GM21825 (cell line): Measurements from ENCODE around the gene PRM3.

Experiments
- ATAC-seq: cut with Tn5 transposase; IDR thresholded peaks from one replicate; pipeline ENCODE4 v1.9.1; 2021; ENCODE audit warnings: mild to moderate bottlenecking, moderate library complexity; ENCODE audit not compliant: unreplicated experiment

Gene PRM3

DNA sequence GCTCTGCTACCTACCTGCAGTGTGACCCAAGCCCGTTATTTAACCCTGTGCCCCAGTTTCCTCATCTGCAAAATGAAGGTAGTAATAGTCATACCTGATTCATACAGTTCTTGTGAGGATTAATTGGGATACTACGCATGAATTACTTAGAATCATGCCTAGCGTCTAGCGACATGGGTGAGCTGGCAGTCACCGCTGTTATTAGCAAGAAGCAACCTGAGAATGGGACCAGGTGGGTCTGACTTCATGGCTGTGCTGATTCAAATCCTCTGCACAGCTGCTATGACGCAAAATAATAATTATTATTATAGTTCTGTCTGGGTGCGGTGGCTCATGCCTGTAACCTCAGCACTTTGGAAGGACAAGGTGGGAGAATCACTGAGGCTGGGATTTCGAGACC lies 25.3 kb downstream of the PRM3 start:
- ATAC-seq, result no peak

DNA sequence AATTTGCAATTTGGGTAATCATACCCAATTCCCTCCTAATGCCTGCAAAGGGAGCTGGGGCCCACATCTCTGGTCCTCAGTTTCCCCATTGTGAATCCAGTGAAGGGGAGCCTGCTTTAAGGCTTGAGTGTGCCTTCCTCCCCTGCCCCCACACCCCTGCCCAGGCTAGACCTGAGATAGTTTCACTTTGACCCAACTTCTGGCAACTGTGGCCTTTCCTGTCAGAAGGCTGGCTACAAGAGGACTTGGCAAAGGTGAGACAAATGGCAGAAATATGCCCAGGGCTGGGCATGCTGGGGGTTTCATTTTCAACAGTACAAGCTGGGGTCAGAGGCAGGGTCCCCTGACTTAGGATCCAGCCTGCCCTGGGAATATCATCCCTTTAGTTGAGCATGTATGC lies 27.4 kb downstream of the PRM3 start:
- ATAC-seq, result no peak

DNA sequence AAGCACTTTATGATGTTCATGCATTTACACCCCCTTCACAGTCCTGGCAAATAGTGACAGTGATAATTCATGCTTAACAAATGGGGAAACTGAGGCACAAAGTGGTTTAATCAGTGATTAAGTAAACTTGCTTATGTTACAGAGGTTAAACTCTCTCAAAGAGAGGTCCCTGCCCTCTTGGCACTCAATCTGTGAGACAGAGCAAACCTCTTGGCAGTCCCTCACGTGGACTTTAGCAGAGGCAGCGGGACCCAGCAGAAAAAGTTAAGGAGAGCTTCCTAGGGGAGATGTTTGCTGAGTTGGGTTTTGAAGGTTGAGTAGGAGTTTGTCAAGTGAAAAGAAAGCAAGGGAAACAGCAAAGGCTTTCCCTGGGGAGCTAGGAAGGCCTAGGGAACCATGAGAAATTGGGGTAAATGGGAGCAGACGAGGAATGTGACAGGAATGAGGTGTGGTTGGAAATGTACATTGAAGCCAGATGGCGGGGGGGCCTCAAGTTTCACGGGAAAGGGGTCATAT lies 28.1 kb downstream of the PRM3 start:
- ATAC-seq, result no peak

- ATAC-seq, result no peak
Observed at GRCh38 chr16:11242658-11243057, 30.8 kb downstream of the PRM3 start.

DNA sequence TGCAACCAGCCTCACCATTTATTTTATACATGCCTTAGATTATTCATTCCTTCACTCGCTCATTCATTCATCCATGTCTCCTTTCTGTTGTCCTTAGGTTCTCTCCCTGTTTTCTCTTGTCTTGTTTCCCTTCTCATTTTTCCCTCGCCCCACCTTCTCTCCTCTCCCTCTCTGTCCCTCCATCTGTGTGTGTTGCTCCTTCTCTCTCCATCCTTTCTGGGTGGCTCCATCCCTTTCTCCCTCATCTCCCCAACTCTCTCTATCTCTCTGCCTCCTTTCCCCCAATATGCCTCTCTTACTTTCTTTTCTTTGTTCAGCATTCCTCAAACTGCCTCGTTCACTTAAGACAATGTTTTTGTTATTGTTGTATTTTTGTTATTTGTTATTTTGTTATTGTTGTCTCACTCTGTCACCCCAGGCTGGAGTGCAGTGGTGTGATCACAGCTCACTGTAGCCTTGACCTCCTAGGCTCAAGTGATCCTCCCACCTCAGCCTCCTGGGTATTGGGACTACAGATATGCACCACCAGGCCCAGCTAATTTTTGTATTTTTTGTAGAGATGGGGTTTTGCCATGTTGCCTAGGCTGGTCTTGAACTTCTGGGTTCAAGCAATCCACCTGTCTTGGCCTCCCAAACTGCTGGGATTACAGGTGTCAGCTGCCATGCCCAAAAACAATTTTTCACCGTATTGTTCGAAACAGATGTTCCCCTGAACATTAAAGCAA lies 31.8 kb downstream of the PRM3 start:
- no peak for ATAC-seq

GRCh38 chr16:11240636-11241473 lies 32.6 kb downstream of the PRM3 start:
- ATAC-seq, result no peak

GRCh38 chr16:11239644-11240632 lies 33.5 kb downstream of the PRM3 start:
- no peak for ATAC-seq

- ATAC-seq, result no peak
Observed at GRCh38 chr16:11238272-11239202, 34.9 kb downstream of the PRM3 start.

DNA sequence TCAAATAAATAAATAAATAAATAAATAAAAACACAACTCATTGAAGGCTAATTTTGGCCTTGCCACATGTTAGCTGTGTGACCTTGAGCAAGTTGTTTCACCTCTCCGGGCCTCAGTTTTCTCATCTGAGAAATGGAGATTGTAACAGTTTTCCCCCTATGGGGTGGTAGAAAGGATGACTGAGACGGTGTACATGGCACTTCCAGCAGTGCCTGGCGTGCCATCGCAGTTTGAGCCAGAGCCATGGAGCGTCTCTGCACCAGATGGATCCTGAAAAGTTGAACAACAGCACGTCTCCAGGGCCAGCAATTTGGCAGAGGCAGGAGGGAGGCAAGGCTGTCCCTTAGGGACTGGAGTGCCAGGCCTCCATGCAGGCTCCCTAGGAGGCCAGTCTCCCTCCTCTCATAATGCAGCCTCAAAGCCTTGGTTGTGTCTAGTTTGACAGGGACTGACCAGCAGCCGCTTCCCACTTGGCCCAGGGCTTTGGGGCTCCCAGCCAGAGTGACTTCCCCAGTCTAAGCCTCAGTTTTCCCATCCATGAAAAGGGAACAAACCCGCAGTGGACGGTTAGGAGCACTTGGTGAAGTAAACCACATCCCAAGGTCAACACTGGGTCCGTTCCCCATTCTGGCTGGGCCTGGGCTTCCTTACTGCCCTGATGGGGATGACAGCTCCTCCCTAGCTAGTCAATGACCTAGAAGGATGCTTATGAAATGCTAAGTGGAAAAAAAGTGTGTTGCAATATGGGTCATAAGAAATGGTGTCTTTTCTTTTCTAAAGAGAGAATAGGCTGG lies 36.8 kb downstream of the PRM3 start:
- no peak for ATAC-seq

DNA sequence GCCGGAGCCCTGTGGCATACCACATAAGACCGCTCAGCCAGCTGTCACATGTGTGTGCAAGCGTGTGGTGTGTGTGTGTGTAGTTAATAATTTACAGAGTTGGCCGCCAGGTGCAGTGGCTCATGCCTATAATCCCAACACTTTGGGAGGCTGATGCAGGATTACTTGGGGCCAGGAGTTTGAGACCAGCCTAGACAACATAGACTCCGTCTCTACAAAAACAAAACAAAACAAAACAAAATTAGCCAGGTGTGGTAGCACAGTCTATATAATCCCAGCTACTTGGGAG lies 37.8 kb downstream of the PRM3 start:
- no peak for ATAC-seq

DNA sequence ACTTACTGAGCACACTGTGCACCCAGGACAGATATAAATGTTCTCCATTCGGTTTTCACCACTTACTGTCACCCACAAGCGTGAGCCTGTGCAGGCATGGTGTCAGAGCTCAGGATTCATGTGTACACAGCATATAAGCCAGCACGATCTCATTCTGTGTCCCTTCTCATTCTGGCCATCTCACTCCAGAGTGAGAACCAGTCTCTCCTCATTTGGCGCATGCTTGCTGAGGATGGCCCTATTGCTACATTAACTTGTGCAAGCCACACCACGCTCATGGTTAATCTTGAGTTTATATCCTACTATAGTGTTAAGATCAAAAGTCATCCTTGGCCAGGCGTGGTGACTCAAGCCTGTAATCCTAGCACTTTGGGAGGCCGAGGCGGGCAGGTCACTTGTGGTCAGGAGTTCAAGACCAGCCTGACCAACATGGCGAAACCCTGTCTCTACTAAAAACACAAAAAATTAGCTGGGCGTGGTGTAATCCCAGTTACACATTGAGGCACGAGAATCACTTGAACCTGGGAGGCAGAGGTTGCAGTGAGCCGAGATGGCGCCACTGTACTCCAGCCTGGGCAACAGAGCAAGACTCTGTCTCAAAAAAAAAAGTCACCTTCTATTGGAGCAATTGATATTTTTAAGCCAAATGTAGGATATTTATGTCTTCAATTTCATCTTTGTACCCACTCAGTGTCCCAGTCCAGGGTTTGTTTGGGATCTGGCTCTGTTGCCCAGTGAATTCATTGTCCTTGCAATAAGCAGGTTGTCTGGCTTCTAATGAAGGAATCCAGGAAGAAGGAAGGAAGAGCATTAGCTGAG lies 38.3 kb downstream of the PRM3 start:
- no peak for ATAC-seq

DNA sequence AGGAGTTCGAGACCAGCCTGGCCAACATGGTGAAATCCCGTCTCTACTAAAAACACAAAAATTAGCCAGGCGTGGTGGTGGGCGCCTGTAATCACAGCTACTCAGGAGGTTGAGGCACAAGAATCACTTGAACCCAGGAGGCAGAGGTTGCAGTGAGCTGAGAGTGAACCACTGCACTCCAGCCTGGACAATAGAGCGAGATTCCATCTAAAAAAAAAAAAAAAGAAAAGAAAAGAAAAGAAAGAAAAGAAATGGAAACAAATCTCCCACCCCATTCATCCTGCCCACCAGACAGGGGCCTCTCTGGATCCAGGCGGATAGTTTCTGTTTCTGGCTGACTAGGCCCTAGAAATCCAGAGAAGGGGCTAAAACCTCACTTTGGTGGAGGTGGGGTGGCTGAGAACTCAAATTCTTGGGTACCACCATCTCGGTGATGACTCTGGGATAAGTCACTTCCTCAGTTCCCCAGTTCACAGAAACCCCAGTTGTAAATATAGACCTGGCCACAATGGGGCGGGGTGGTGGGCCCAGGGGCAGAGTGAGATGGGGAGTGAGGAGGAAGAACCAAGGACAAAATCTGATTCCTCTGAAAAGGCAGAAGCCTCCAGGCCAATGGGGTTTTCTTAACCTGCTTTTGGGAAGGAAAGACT lies 39.6 kb downstream of the PRM3 start:
- ATAC-seq, result no peak

GRCh38 chr16:11232852-11233726 lies 40.3 kb downstream of the PRM3 start:
- ATAC-seq, result peak; percentile 54

DNA sequence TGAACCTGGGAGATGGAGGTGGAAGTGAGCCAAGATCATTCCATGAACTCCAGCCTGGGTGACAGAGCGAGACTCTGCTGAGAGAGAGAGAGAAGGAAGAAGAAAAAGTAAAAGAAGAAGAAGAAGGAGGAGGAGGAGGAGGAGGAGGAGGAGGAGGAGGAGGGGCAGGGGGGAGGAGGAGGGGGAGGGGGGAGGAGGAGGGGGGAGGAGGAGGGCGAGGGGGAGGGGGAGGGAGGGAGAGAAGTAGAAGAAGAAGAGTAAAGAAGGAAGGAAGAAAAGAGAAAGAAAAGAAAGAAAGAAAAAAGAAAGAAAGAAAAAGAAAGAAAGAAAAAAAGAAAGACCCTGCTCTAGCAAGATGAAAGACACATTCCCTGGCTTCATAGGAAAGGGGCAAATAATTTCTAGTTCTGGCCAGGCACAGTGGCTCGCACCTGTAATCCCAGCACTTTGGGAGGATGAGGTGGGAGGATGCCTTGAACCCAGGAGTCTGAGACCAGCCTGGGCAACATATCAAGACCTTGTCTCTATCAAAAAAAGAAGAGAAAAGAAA lies 41.1 kb downstream of the PRM3 start:
- no peak for ATAC-seq

DNA sequence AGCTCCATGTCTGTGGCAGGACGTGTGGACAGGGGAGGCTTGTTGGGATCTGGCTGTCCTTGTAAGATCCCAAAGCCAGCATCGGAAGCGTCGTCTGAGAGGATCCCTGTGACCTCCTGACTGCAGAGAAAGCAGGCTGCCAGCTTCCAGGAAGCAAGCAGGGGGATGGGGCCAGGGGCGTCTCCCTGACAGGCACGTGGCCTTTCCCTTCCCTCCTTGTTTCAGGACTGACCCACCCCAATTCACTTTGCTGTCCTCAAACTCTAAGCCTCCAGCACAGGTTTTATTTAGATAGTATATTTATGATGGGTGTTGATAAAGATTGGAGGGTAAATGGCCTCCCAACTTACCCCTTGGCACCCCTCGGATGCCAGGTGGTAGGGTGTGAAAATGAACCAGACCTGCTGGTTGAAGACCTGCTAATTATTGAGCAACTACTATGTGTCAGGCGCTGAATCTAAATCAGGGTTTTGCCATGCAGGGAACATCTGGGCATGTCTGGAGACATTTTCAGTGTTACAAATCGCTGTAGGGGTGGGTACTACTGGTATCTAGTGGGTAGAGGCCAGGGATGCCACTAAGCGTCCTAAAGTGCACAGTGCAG lies 42.0 kb downstream of the PRM3 start:
- ATAC-seq, result no peak

- no peak for ATAC-seq
Observed at GRCh38 chr16:11229906-11230305, 43.5 kb downstream of the PRM3 start.
